Natural killer cell (primary cell): Measurements from ENCODE around the gene MARCHF10. TPM values are rescaled to one million over a fixed set of nuclear protein-coding genes. Genes with fewer than 3 reads are reported as not detected.
A peak's percentile ranks its signal among the peaks of the same experiment; 100 is the strongest.

Experiments used
- ATAC-seq, 3 donors: fragments of 150-1000 bp in 2 of 3; fragments of 200-7000 bp in 1 of 3; cut with Tn5 transposase; 1 replicate in 1 of 3; 2 replicates in 2 of 3; pipeline ENCODE4 v1.10.0; 2021; ENCODE audit warnings: mild to moderate bottlenecking in 2 of 3, moderate library complexity in 2 of 3
- DNase-seq, 2 donors: peaks; one replicate each; pipeline versions ENCODE4 v3.0.0 to v3.0.0-alpha.2; 2013 to 2021; ENCODE audit warnings: mixed read lengths in 1 of 2
- H3K27ac ChIP-seq: one replicate; pipeline ENCODE4 v1.5.1; 2013; ENCODE audit warnings: mild to moderate bottlenecking, low read length
- H3K27me3 ChIP-seq: one replicate; pipeline ENCODE4 v1.6.1; 2013; ENCODE audit warnings: low read length; ENCODE audit not compliant: control insufficient read depth, insufficient read depth
- H3K36me3 ChIP-seq: one replicate; pipeline ENCODE4 v1.6.1; 2013; ENCODE audit warnings: low read length; ENCODE audit not compliant: control insufficient read depth, insufficient read depth
- H3K4me1 ChIP-seq: one replicate; pipeline ENCODE4 v1.6.1; 2013; ENCODE audit warnings: low read length; ENCODE audit not compliant: control insufficient read depth, insufficient read depth
- H3K4me3 ChIP-seq: one replicate; pipeline ENCODE4 v1.5.1; 2013; ENCODE audit warnings: low read length
- H3K9me3 ChIP-seq: one replicate; pipeline ENCODE4 v1.6.1; 2013; ENCODE audit warnings: low read length; ENCODE audit not compliant: control insufficient read depth, insufficient read depth
- H3K27ac Mint-ChIP-seq, 2 donors: one replicate each; pipeline ENCODE4 v1.8.0; 2022; ENCODE audit warnings: mild to moderate bottlenecking in 2 of 2, mixed read lengths in 2 of 2, moderate library complexity in 1 of 2
- H3K27me3 Mint-ChIP-seq, 2 donors: one replicate each; pipeline ENCODE4 v1.8.0; 2022; ENCODE audit warnings: low read depth in 2 of 2, mixed read lengths in 2 of 2
- H3K36me3 Mint-ChIP-seq: one replicate; pipeline ENCODE4 v1.8.0; 2022; ENCODE audit warnings: mixed read lengths
- H3K4me1 Mint-ChIP-seq, 2 donors: one replicate each; pipeline ENCODE4 v1.8.0; 2022; ENCODE audit warnings: mixed read lengths in 2 of 2
- H3K4me3 Mint-ChIP-seq: one replicate; pipeline ENCODE4 v1.8.0; 2022; ENCODE audit warnings: mild to moderate bottlenecking, moderate library complexity, mixed read lengths
- H3K9me3 Mint-ChIP-seq, 2 donors: one replicate each; pipeline ENCODE4 v1.8.0; 2022; ENCODE audit warnings: mixed read lengths in 2 of 2
- CTCF ChIP-seq: fragments of 200-600 bp; IDR thresholded peaks from one replicate; pipeline ENCODE4 v1.8.0; 2022; ENCODE audit warnings: antibody characterized with exemption
- WGBS: methylation state at CpG from one replicate; pipeline ENCODE4 v1.1.7; 2013; ENCODE audit warnings: missing lambda C conversion rate; ENCODE audit not compliant: insufficient coverage; 5-methylcytosine and 5-hydroxymethylcytosine counted together
- intact Hi-C: fragments of 100-400 bp; cut with micrococcal nuclease; formaldehyde crosslinking; loops from one replicate; pipeline ENCODE4 v1.14.2; 2022
- total RNA-seq, 4 donors: library from RNA; stranded (reverse); fragments of 120-200 nt in 1 of 4; gene quantifications; one replicate each; pipeline versions ENCODE4 v1.2.3 to v1.2.4, GENCODE V29; 2013 to 2022

MARCHF10 gene
- total RNA-seq, 3 donors from 2014 or later (not counting 1 experiment from before 2014, with no cell fraction given) = 0.35 to 1.2 (median 0.40) TPM

GRCh38 chr17:62727916-62728672, 80.0 kb downstream of the MARCHF10 start:
- Mint-ChIP-seq H3K9me3 (no peaks in the 10 kb centered on the region), H3K27ac (peak overlapping the region in 1 of 2 donors; percentile 66), H3K27me3 (no peaks in the 10 kb centered on the region), H3K4me3 (no peak overlapping the region), H3K36me3 (no peaks in the 10 kb centered on the region), H3K4me1 (peaks cover 31 to 33% of the 10 kb centered on the region in 2 donors)
- intact Hi-C loops = no loop called here
- no peak for TF ChIP-seq CTCF
- Histone ChIP-seq H3K27ac (no peak overlapping the region), H3K9me3 (no peaks in the 10 kb centered on the region), H3K4me3 (no peak overlapping the region), H3K27me3 (no peaks in the 10 kb centered on the region), H3K4me1 (peaks cover 25% of the 10 kb centered on the region), H3K36me3 (no peaks in the 10 kb centered on the region)
- DNase-seq (no peak), ATAC-seq (no peak)
- 56% methylated on average over 5 of the region's 6 CpGs for WGBS

- no peaks in the 10 kb centered on the region for H3K27me3 Mint-ChIP-seq
- Histone ChIP-seq H3K4me1 (peaks cover 25% of the 10 kb centered on the region), H3K36me3 (no peaks in the 10 kb centered on the region), H3K4me3 (no peak overlapping the region), H3K27me3 (no peaks in the 10 kb centered on the region), H3K9me3 (no peaks in the 10 kb centered on the region), H3K27ac (peak overlapping the region; percentile 92)
- H3K4me3 Mint-ChIP-seq = peak overlapping the region; percentile 4
- H3K27ac Mint-ChIP-seq = peak overlapping the region; percentile 97 to 98
- no peak for TF ChIP-seq CTCF
- ATAC-seq (no peak), DNase-seq (no peak)
- H3K9me3 Mint-ChIP-seq = no peaks in the 10 kb centered on the region
- H3K36me3 Mint-ChIP-seq = no peaks in the 10 kb centered on the region
- intact Hi-C loops = no loop called here
- H3K4me1 Mint-ChIP-seq = peaks cover 31 to 37% of the 10 kb centered on the region in 2 donors
- WGBS = 69% methylated on average over 4 of the region's 5 CpGs
Observed at GRCh38 chr17:62725791-62726249, 82.3 kb downstream of the MARCHF10 start.

DNA sequence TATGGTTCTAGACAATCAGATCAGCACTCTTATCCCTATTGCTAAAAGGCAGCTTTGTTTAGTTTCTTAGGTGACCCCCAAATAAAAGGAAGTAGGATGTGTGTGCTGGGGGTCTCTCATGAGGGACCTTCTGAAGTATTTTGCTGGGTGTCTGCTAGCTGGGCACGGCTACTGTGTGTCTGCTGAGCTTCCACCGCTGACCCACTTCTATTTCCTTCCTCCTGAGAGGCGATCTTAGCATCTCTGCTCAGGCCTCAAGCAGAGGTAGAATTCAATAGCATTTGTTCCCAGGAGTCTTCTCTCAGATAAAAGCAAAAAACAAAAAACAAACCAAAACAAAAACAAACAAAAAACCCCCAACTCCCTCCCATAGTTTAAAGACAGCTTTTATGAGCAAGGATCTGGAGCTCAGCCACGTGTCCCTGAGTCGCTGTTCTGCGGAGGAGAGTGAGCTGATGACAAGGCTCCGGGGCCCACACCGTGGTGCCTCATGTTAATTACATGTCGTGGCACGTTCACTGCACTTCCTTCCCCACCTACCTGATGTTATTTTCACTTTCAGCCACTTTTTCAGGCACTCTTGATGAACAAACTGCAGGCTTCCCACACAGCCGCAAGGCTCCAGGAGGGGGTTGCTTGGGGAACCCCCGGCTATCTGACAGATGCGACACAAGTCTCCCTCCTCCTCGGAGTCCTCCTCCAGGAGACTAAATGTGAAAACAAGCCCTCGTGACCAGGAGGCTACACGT, 83.5 kb downstream of the MARCHF10 start:
- peak overlapping the region; percentile 1 for H3K4me3 ChIP-seq

More for the DNA sequence above, 83.5 kb downstream of the MARCHF10 start:
- peak; percentile 92 to 93 (median 93) for ATAC-seq
- no peaks in the 10 kb centered on the region for H3K27me3 ChIP-seq
- H3K27me3 Mint-ChIP-seq = no peaks in the 10 kb centered on the region
- H3K9me3 ChIP-seq = no peaks in the 10 kb centered on the region
- WGBS = under 1% methylated on average over 16 of the region's 16 CpGs
- peak overlapping the region; percentile 92 for H3K27ac ChIP-seq
- peaks cover 42 to 48% of the 10 kb centered on the region in 2 donors for H3K4me1 Mint-ChIP-seq
- no peak for TF ChIP-seq CTCF
- peaks cover 28% of the 10 kb centered on the region for H3K4me1 ChIP-seq
- DNase-seq = peak; percentile 60 to 89
- no peaks in the 10 kb centered on the region for H3K36me3 ChIP-seq
- H3K4me3 Mint-ChIP-seq = peak overlapping the region; percentile 85
- intact Hi-C loops = loop anchor here (1.0 kb wide), 1 partner anchor 241 kb away; no protein-coding TSS in a partner anchor
- H3K9me3 Mint-ChIP-seq = no peaks in the 10 kb centered on the region
- no peaks in the 10 kb centered on the region for H3K36me3 Mint-ChIP-seq
- H3K27ac Mint-ChIP-seq = peak overlapping the region; percentile 97 to 98
